GM18951 (cell line): Measurements from ENCODE around the gene MAPKAPK2.

Experiments
- POLR2A ChIP-seq: IDR thresholded peaks from 4 replicates; pipeline ENCODE4 v1.6.1; 2011; ENCODE audit warnings: mild to moderate bottlenecking; ENCODE audit not compliant: insufficient read length, insufficient read depth; ENCODE audit errors: extremely low read depth
- in situ Hi-C: fragments of 300-500 bp; cut with MboI; formaldehyde crosslinking; loops from one replicate; pipeline ENCODE4 v1.12.0; 2022; ENCODE audit warnings: low sequenced_read_pairs, mixed read lengths, inconsistent platforms; ENCODE audit not compliant: unreplicated experiment

Gene MAPKAPK2

GRCh38 chr1:206681359-206681758, 3.3 kb upstream of the MAPKAPK2 start:
- in situ Hi-C loops: no loop called here
- no peak for TF ChIP-seq POLR2A

- in situ Hi-C loops: no loop called here
- TF ChIP-seq POLR2A: no peak
These were observed 2.6 kb upstream of the MAPKAPK2 start for GRCh38 chr1:206682111-206682510.

- in situ Hi-C loops: no loop called here
- TF ChIP-seq POLR2A: no peak
These were observed 1.4 kb upstream of the MAPKAPK2 start for GRCh38 chr1:206683313-206683712.

- in situ Hi-C loops: no loop called here
- no peak for TF ChIP-seq POLR2A
These were observed 702 bp upstream of the MAPKAPK2 start for GRCh38 chr1:206684003-206684402.

- TF ChIP-seq POLR2A: no peak
- in situ Hi-C loops: no loop called here
These were observed 646 bp downstream of the MAPKAPK2 start for GRCh38 chr1:206685334-206685768.

GRCh38 chr1:206685769-206686477, 1.2 kb downstream of the MAPKAPK2 start:
- peak; percentile 29 for TF ChIP-seq POLR2A
- in situ Hi-C loops: no loop called here

GRCh38 chr1:206686478-206687249, 2.0 kb downstream of the MAPKAPK2 start:
- TF ChIP-seq POLR2A: no peak
- in situ Hi-C loops: no loop called here

- no peak for TF ChIP-seq POLR2A
- in situ Hi-C loops: no loop called here
These were observed 2.7 kb downstream of the MAPKAPK2 start for GRCh38 chr1:206687251-206687914.

- in situ Hi-C loops: no loop called here
These were observed 3.3 kb downstream of the MAPKAPK2 start for GRCh38 chr1:206687915-206688442.

GRCh38 chr1:206690516-206690915, 5.8 kb downstream of the MAPKAPK2 start:
- TF ChIP-seq POLR2A: no peak
- in situ Hi-C loops: no loop called here

More at GRCh38 chr1:206687915-206688442, 3.3 kb downstream of the MAPKAPK2 start:
- TF ChIP-seq POLR2A: no peak

- no peak for TF ChIP-seq POLR2A
- in situ Hi-C loops: no loop called here
These were observed 6.9 kb downstream of the MAPKAPK2 start for GRCh38 chr1:206691604-206692003.

- in situ Hi-C loops: no loop called here
- no peak for TF ChIP-seq POLR2A
These were observed 8.3 kb downstream of the MAPKAPK2 start for GRCh38 chr1:206693029-206693428.

- in situ Hi-C loops: no loop called here
- no peak for TF ChIP-seq POLR2A
These were observed 8.9 kb downstream of the MAPKAPK2 start for GRCh38 chr1:206693592-206693991.

- TF ChIP-seq POLR2A: no peak
- in situ Hi-C loops: no loop called here
These were observed 9.7 kb downstream of the MAPKAPK2 start for GRCh38 chr1:206694171-206695124.
